Activated naive CD8-positive, alpha-beta T cell treated with anti-CD3 and anti-CD28 coated beads, Interleukin-2, amount 10 ng/mL, durations not matched to agents 7 days and 5 days (primary cell): ENCODE results near the gene MALT1. TPM values are rescaled to one million over a fixed set of nuclear protein-coding genes. Genes with fewer than 3 reads are reported as not detected.

Experiments
- ATAC-seq: fragments of 150-1000 bp; cut with Tn5 transposase; one replicate; pipeline ENCODE4 v1.10.0; 2021; ENCODE audit warnings: low read depth, moderate library complexity
- POLR2A ChIA-PET: fragments of 350-600 bp; sonication (Branson Sonifier 250); formaldehyde crosslinking; loops from one replicate; lab custom pipeline; 2021; ENCODE audit warnings: antibody characterized with exemption; lab: Charles Lee
- DNase-seq: peaks from one replicate; pipeline ENCODE4 v3.0.0; 2021
- H3K27ac Mint-ChIP-seq: one replicate; pipeline ENCODE4 v1.8.0; 2022; ENCODE audit warnings: mild to moderate bottlenecking, mixed read lengths
- H3K27me3 Mint-ChIP-seq: one replicate; pipeline ENCODE4 v1.8.0; 2022; ENCODE audit warnings: mild to moderate bottlenecking, moderate library complexity, mixed read lengths
- H3K36me3 Mint-ChIP-seq: one replicate; pipeline ENCODE4 v1.8.0; 2021; ENCODE audit warnings: mild to moderate bottlenecking, mixed read lengths
- H3K4me1 Mint-ChIP-seq: one replicate; pipeline ENCODE4 v1.8.0; 2021; ENCODE audit warnings: mixed read lengths
- H3K4me3 Mint-ChIP-seq: one replicate; pipeline ENCODE4 v1.8.0; 2022; ENCODE audit warnings: mild to moderate bottlenecking, moderate library complexity, mixed read lengths
- H3K9me3 Mint-ChIP-seq: one replicate; pipeline ENCODE4 v1.8.0; 2021; ENCODE audit warnings: mixed read lengths
- total RNA-seq, 2 experiments: library from RNA; stranded (reverse); gene quantifications; one replicate each; pipeline ENCODE4 v1.2.3, GENCODE V29; 2021

The MALT1 gene
- total RNA-seq, 2 experiments from 2014 or later, result 68.6 to 71.6 TPM

- Mint-ChIP-seq H3K27ac (no peak overlapping the region), H3K4me1 (peaks cover 34% of the 10 kb centered on the region), H3K36me3 (peaks cover 55% of the 10 kb centered on the region), H3K4me3 (no peak overlapping the region), H3K27me3 (no peaks in the 10 kb centered on the region), H3K9me3 (peaks cover 3% of the 10 kb centered on the region)
- no peak for ATAC-seq
- POLR2A ChIA-PET, result interaction anchor here (2.2 to 2.5 kb wide), 2 partner anchors 8 to 11 kb away, joined by 7 to 20 read pairs; partner anchors contain the start of gene MALT1
- DNase-seq, result no peak
Observed at GRCh38 chr18:58682429-58683069, 11.3 kb downstream of the MALT1 start.

- peaks cover 57% of the 10 kb centered on the region for H3K36me3 Mint-ChIP-seq
- POLR2A ChIA-PET, result interaction anchor here (0.6 to 2.6 kb wide), 5 partner anchors 9 to 172 kb away, joined by 3 to 29 read pairs (median 5); partner anchors contain the start of gene MALT1
- peak; percentile 50 for DNase-seq
- H3K27me3 Mint-ChIP-seq, result no peaks in the 10 kb centered on the region
- peaks cover 6% of the 10 kb centered on the region for H3K9me3 Mint-ChIP-seq
- ATAC-seq, result peak; percentile 96
- peak overlapping the region; percentile 97 for H3K27ac Mint-ChIP-seq
- H3K4me1 Mint-ChIP-seq, result peaks cover 57% of the 10 kb centered on the region
- peak overlapping the region; percentile 82 for H3K4me3 Mint-ChIP-seq
Observed at GRCh38 chr18:58687871-58688308, 16.6 kb downstream of the MALT1 start.

GRCh38 chr18:58690259-58690658, 19.0 kb downstream of the MALT1 start:
- H3K4me3 Mint-ChIP-seq, result peak overlapping the region; percentile 2
- H3K27ac Mint-ChIP-seq, result peak overlapping the region; percentile 56
- ATAC-seq (no peak), DNase-seq (no peak)
- no peaks in the 10 kb centered on the region for H3K27me3 Mint-ChIP-seq
- POLR2A ChIA-PET, result interaction anchor here (1.3 to 3.5 kb wide), 2 partner anchors 18 to 19 kb away, joined by 6 to 36 read pairs; partner anchors contain the start of gene MALT1
- H3K4me1 Mint-ChIP-seq, result peaks cover 75% of the 10 kb centered on the region
- H3K9me3 Mint-ChIP-seq, result peaks cover 6% of the 10 kb centered on the region
- H3K36me3 Mint-ChIP-seq, result peaks cover 57% of the 10 kb centered on the region

- peaks cover 55% of the 10 kb centered on the region for H3K36me3 Mint-ChIP-seq
- POLR2A ChIA-PET, result interaction anchor here (3.5 kb wide), 1 partner anchor 19 kb away, joined by 36 read pairs; the partner anchor contains the start of gene MALT1
- DNase-seq, result no peak
- H3K9me3 Mint-ChIP-seq, result peaks cover 6% of the 10 kb centered on the region
- no peaks in the 10 kb centered on the region for H3K27me3 Mint-ChIP-seq
- H3K27ac Mint-ChIP-seq, result peak overlapping the region; percentile 32
- H3K4me3 Mint-ChIP-seq, result peak overlapping the region; percentile 10
- peaks cover 78% of the 10 kb centered on the region for H3K4me1 Mint-ChIP-seq
- ATAC-seq, result no peak
Observed at GRCh38 chr18:58691256-58691655, 20.0 kb downstream of the MALT1 start.

GRCh38 chr18:58692422-58693185, 21.3 kb downstream of the MALT1 start:
- ATAC-seq, result peak; percentile 47
- no peak for DNase-seq
- peak overlapping the region; percentile 65 for H3K4me3 Mint-ChIP-seq
- peaks cover 80% of the 10 kb centered on the region for H3K4me1 Mint-ChIP-seq
- POLR2A ChIA-PET, result interaction anchor here (0.6 to 3.5 kb wide), 5 partner anchors 9 to 407 kb away, joined by 3 to 36 read pairs (median 3); partner anchors contain the start of gene MALT1
- peaks cover 58% of the 10 kb centered on the region for H3K36me3 Mint-ChIP-seq
- H3K9me3 Mint-ChIP-seq, result peaks cover 6% of the 10 kb centered on the region
- H3K27ac Mint-ChIP-seq, result peak overlapping the region; percentile 75
- no peaks in the 10 kb centered on the region for H3K27me3 Mint-ChIP-seq

GRCh38 chr18:58694221-58694620, 23.0 kb downstream of the MALT1 start:
- H3K4me1 Mint-ChIP-seq, result peaks cover 71% of the 10 kb centered on the region
- peak overlapping the region; percentile 33 for H3K4me3 Mint-ChIP-seq
- no peaks in the 10 kb centered on the region for H3K27me3 Mint-ChIP-seq
- POLR2A ChIA-PET, result no interaction called here
- peak overlapping the region; percentile 8 for H3K27ac Mint-ChIP-seq
- DNase-seq (no peak), ATAC-seq (no peak)
- H3K9me3 Mint-ChIP-seq, result peaks cover 6% of the 10 kb centered on the region
- peaks cover 51% of the 10 kb centered on the region for H3K36me3 Mint-ChIP-seq

GRCh38 chr18:58694720-58695468, 23.6 kb downstream of the MALT1 start:
- ATAC-seq (no peak), DNase-seq (no peak)
- Mint-ChIP-seq H3K9me3 (peaks cover 2% of the 10 kb centered on the region), H3K36me3 (peaks cover 45% of the 10 kb centered on the region), H3K27ac (peak overlapping the region; percentile 55), H3K4me3 (peak overlapping the region; percentile 35), H3K27me3 (no peaks in the 10 kb centered on the region), H3K4me1 (peaks cover 66% of the 10 kb centered on the region)
- POLR2A ChIA-PET, result no interaction called here

- no peaks in the 10 kb centered on the region for H3K27me3 Mint-ChIP-seq
- POLR2A ChIA-PET, result interaction anchor here (0.5 to 1.0 kb wide), 3 partner anchors 25 to 170 kb away, joined by 3 to 7 read pairs (median 3); partner anchors contain the start of gene MALT1
- H3K36me3 Mint-ChIP-seq, result peaks cover 36% of the 10 kb centered on the region
- H3K9me3 Mint-ChIP-seq, result no peaks in the 10 kb centered on the region
- ATAC-seq (peak; percentile 48), DNase-seq (no peak)
- peak overlapping the region; percentile 43 for H3K4me3 Mint-ChIP-seq
- H3K4me1 Mint-ChIP-seq, result peaks cover 59% of the 10 kb centered on the region
- peak overlapping the region; percentile 35 for H3K27ac Mint-ChIP-seq
Observed at GRCh38 chr18:58695772-58696171, 24.5 kb downstream of the MALT1 start.

- Mint-ChIP-seq H3K27me3 (no peaks in the 10 kb centered on the region), H3K36me3 (peaks cover 40% of the 10 kb centered on the region), H3K27ac (peak overlapping the region; percentile 97), H3K4me1 (peaks cover 53% of the 10 kb centered on the region), H3K4me3 (peak overlapping the region; percentile 90), H3K9me3 (no peaks in the 10 kb centered on the region)
- POLR2A ChIA-PET, result interaction anchor here (0.6 to 1.7 kb wide), 4 partner anchors 25 to 443 kb away, joined by 3 to 23 read pairs (median 4); partner anchors contain the start of gene MALT1
- DNase-seq, result no peak
- ATAC-seq, result peak; percentile 48
Observed at GRCh38 chr18:58697146-58697545, 25.9 kb downstream of the MALT1 start.

- POLR2A ChIA-PET, result no interaction called here
- no peak overlapping the region for H3K27ac Mint-ChIP-seq
- H3K4me1 Mint-ChIP-seq, result peaks cover 37% of the 10 kb centered on the region
- no peak overlapping the region for H3K4me3 Mint-ChIP-seq
- no peaks in the 10 kb centered on the region for H3K9me3 Mint-ChIP-seq
- no peak for ATAC-seq
- H3K27me3 Mint-ChIP-seq, result no peaks in the 10 kb centered on the region
- DNase-seq, result no peak
- peaks cover 48% of the 10 kb centered on the region for H3K36me3 Mint-ChIP-seq
Observed at GRCh38 chr18:58698701-58699193, 27.5 kb downstream of the MALT1 start.

- ATAC-seq (no peak), DNase-seq (no peak)
- H3K4me1 Mint-ChIP-seq, result peaks cover 33% of the 10 kb centered on the region
- POLR2A ChIA-PET, result interaction anchor here (1.4 kb wide), 1 partner anchor 28 kb away, joined by 8 read pairs; the partner anchor contains the start of gene MALT1
- peaks cover 53% of the 10 kb centered on the region for H3K36me3 Mint-ChIP-seq
- H3K27me3 Mint-ChIP-seq, result no peaks in the 10 kb centered on the region
- H3K4me3 Mint-ChIP-seq, result no peak overlapping the region
- H3K27ac Mint-ChIP-seq, result no peak overlapping the region
- H3K9me3 Mint-ChIP-seq, result no peaks in the 10 kb centered on the region
Observed at GRCh38 chr18:58699551-58699950, 28.3 kb downstream of the MALT1 start.

- peaks cover 51% of the 10 kb centered on the region for H3K36me3 Mint-ChIP-seq
- H3K9me3 Mint-ChIP-seq, result peaks cover 2% of the 10 kb centered on the region
- no peaks in the 10 kb centered on the region for H3K27me3 Mint-ChIP-seq
- POLR2A ChIA-PET, result interaction anchor here (1.4 kb wide), 1 partner anchor 29 kb away, joined by 8 read pairs; the partner anchor contains the start of gene MALT1
- DNase-seq, result no peak
- ATAC-seq, result no peak
- H3K27ac Mint-ChIP-seq, result no peak overlapping the region
- peaks cover 30% of the 10 kb centered on the region for H3K4me1 Mint-ChIP-seq
- H3K4me3 Mint-ChIP-seq, result no peak overlapping the region
Observed at GRCh38 chr18:58700209-58700608, 28.9 kb downstream of the MALT1 start.
